Peyer's patch (tissue), 4 donors: ENCODE results near the gene FKBP2.

Experiments used
- CTCF ChIP-seq, 6 experiments: fragments of 450-650 bp in 4 of 6; fragments of 200-600 bp in 2 of 6; sonication (generic) in 1 of 6; IDR thresholded peaks; one replicate each; pipeline ENCODE4 v1.5.1; 2017 to 2019; ENCODE audit warnings: antibody characterized with exemption in 6 of 6, mild to moderate bottlenecking in 3 of 6, moderate library complexity in 1 of 6
- POLR2A ChIP-seq, 2 donors: fragments of 450-650 bp; IDR thresholded peaks; one replicate each; pipeline ENCODE4 v1.5.1; 2017; ENCODE audit warnings: antibody characterized with exemption in 2 of 2, mild to moderate bottlenecking in 2 of 2, moderate library complexity in 2 of 2

GRCh38 chr11:64251753-64252002 lies 10.8 kb downstream of the FKBP2 start:
- TF ChIP-seq CTCF (IDR thresholded peaks at IDR 0.05) (no peak), POLR2A (IDR thresholded peaks at IDR 0.05) (peak; percentile 16 to 37)
